Esophagus (tissue), 2 donors: Measurements from ENCODE around the gene MTHFSD. TPM values are rescaled to one million over a fixed set of nuclear protein-coding genes. Genes with fewer than 3 reads are reported as not detected.
A peak's percentile ranks its signal among the peaks of the same experiment; 100 is the strongest.

Experiments used
- H3K27ac ChIP-seq, 2 donors: one replicate each; pipeline ENCODE4 v1.5.1; 2013; ENCODE audit warnings: low read depth in 2 of 2, mild to moderate bottlenecking in 2 of 2, inconsistent platforms in 1 of 2, low read length in 1 of 2, moderate library complexity in 1 of 2
- H3K27me3 ChIP-seq, 2 donors: one replicate each; pipeline ENCODE4 v1.6.1; 2013; ENCODE audit warnings: low read length in 2 of 2, control low read depth in 1 of 2, mild to moderate bottlenecking in 1 of 2; ENCODE audit not compliant: insufficient read depth in 2 of 2, control insufficient read depth in 1 of 2
- H3K36me3 ChIP-seq, 2 donors: one replicate each; pipeline ENCODE4 v1.6.1; 2013; ENCODE audit warnings: low read length in 1 of 2; ENCODE audit not compliant: control insufficient read depth in 2 of 2, insufficient read depth in 2 of 2
- H3K4me1 ChIP-seq, 2 donors: one replicate each; pipeline ENCODE4 v1.6.1; 2013; ENCODE audit warnings: low read length in 1 of 2; ENCODE audit not compliant: control insufficient read depth in 2 of 2, insufficient read depth in 2 of 2
- H3K4me3 ChIP-seq, 2 donors: one replicate each; pipeline ENCODE4 v1.5.1; 2013; ENCODE audit warnings: low read length in 2 of 2, mild to moderate bottlenecking in 2 of 2, low read depth in 1 of 2, moderate library complexity in 1 of 2
- H3K9me3 ChIP-seq, 2 donors: one replicate each; pipeline ENCODE4 v1.6.1; 2013; ENCODE audit warnings: mild to moderate bottlenecking in 2 of 2, low read depth in 1 of 2, low read length in 1 of 2, moderate library complexity in 1 of 2; ENCODE audit not compliant: control insufficient read depth in 2 of 2, insufficient read depth in 1 of 2
- WGBS, 2 donors: extraction: QIAGEN DNeasy Blood & Tissue Kit; methylation state at CpG; one replicate each; pipeline ENCODE4 v1.1.7; 2013; 5-methylcytosine and 5-hydroxymethylcytosine counted together
- polyA plus RNA-seq, 2 donors: library from polyadenylated mRNA; stranded (reverse); fragments of 200-250 nt; gene quantifications; one replicate each; pipeline ENCODE4 v1.2.3, GENCODE V29; 2013
- donor health status: healthy with polysubstance abuse.
- donor health status: Bipolar disorder and iron deficiency.

MTHFSD gene
- polyA plus RNA-seq, 2 donors: 9.7 to 14.1 TPM

DNA sequence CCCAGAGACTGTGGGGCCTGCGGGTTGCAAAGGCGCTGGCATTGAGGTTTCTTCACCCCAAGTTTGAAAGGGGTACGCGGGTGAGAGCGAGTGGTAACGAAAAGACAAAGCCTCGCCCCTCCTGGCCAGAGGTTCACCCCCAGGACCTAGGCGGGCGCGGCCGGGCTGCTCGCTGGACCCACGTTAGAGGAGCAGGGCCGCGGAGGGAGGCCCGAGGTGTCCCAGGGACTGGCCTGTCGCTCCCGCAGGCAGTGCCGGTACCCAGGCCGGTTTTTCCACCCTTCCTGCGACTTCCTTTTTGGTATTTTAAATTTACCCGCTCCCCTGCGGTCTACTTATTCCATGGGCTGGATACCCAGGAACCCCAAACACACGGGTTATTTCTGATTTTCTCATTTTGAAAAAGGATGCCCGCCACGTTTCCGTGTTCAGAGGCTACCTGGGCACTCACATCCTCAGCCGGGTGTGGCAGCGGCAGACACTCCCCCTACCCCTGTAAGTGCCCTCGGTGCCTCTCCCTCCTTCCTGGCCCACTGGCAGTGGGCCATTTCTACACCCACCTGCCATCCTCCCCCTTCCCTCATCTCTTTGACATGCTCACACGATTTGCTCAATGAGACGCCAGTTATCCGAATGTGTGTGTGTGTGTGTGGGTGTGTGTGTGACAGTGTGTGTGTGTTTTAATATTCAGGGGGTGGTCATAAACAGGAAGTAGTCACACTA is 21.7 kb upstream of the MTHFSD start:
- Histone ChIP-seq H3K4me1 (peaks cover 0 to 5% of the 10 kb centered on the region in 2 donors), H3K27ac (no peak overlapping the region), H3K36me3 (no peaks in the 10 kb centered on the region), H3K9me3 (no peaks in the 10 kb centered on the region), H3K4me3 (peak overlapping the region in 1 of 2 donors; percentile 29), H3K27me3 (peaks cover 2 to 13% of the 10 kb centered on the region in 2 donors)
- 18 to 21% methylated on average over 26 to 33 of the region's 33 CpGs for WGBS, 2 donors

DNA sequence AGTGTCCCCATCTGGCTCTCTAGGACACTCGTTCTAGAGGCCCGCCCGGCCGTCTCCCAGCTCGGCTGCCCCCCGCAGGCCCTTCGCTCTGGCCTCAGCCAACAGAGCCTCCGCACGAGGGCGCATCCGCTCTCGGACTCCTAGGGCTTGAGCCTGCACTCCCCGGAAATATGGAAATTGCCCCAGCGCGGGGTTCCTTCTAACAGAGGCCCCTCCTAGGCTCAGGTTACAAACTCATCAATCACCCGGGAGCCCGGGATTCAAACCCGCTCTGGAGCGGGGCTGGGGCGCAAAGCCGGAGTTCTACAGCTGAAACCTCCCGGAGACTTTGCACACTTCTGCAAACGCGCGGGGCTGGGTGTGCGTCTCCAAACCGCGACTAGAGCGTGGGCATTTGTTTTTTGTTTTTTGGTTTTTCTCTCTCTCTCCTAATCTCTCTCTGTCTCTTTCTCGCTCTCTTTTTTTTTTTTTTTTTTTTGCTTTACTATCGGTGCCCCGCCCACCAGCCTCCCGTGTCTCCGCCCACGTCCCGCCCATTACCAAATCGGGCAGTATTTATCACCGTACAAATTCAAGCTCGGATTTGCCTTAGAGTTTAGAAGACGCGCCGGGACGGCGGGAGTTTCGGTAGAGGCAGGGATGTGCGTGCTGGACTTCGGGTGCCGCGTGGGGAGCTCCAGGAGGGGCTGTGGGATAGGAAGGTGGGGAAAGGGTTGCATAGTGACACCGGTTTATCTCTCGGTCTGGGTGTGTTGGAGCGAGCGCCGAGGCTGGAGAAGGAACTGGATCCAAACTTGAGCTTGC is 20.9 kb upstream of the MTHFSD start:
- H3K36me3 ChIP-seq: no peaks in the 10 kb centered on the region
- H3K4me1 ChIP-seq: peaks cover 0 to 5% of the 10 kb centered on the region in 2 donors
- peak overlapping the region in 1 of 2 donors; percentile 29 for H3K4me3 ChIP-seq
- no peaks in the 10 kb centered on the region for H3K9me3 ChIP-seq
- 1 to 2% methylated on average over 54 of the region's 54 CpGs for WGBS, 2 donors
- peaks cover 4 to 14% of the 10 kb centered on the region in 2 donors for H3K27me3 ChIP-seq
- H3K27ac ChIP-seq: no peak overlapping the region

DNA sequence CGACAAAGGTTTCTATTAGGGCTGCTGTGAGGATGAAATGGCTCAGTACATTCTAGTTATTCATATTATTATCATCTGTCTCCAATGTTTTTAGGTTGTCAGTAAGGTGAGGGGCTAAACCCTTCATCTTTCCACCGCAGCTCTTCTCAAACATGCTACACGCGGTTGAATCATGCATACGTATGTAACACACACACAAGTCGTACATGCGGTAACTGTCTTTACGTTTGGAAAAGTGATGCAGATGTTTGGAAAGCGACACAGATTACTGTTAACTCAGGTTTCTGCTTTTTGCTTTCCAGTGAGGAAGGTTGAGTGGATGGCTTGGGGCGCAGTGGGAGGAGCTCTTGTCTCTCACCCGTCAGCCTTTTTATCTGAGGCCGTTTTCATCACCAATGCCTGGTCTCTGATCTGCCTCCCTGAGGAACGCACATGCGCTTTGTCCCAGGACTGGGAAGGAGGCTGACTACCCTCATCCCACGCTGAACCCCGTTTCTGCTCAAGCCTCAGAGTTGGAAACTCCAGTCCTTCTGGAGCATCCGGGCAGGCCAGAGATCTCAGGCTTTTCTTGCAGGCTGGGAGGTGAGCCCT is 20.2 kb upstream of the MTHFSD start:
- Histone ChIP-seq H3K27ac (no peak overlapping the region), H3K9me3 (no peaks in the 10 kb centered on the region), H3K4me1 (peaks cover 0 to 5% of the 10 kb centered on the region in 2 donors), H3K4me3 (no peak overlapping the region), H3K36me3 (no peaks in the 10 kb centered on the region), H3K27me3 (peaks cover 3 to 14% of the 10 kb centered on the region in 2 donors)
- WGBS, 2 donors: 65 to 74% methylated on average over 17 of the region's 17 CpGs

DNA sequence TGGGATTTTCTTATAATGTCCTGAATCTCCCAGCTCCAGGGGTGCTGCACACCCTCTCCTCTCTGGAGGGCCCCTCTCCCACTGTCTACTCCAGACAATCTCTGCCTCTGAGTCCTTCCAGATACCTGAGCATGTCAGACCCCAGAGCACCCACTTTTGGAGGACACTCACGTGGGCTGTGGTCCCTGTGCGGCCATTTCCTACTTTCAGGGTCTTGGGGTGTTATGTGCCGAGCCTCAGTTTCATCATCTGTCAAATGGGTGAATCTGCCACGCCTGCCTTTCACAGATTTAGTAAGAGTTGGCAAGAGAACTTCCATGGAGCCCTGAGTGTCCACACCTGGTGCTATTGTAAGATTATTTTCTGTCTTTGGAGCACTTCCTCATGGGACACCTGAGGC is 19.6 kb upstream of the MTHFSD start:
- Histone ChIP-seq H3K4me1 (peaks cover 0 to 5% of the 10 kb centered on the region in 2 donors), H3K27ac (no peak overlapping the region), H3K27me3 (peaks cover 7 to 14% of the 10 kb centered on the region in 2 donors), H3K4me3 (no peak overlapping the region), H3K36me3 (no peaks in the 10 kb centered on the region), H3K9me3 (no peaks in the 10 kb centered on the region)
- 71 to 72% methylated on average over 4 of the region's 4 CpGs for WGBS, 2 donors

GRCh38 chr16:86573646-86574508 is 18.8 kb upstream of the MTHFSD start:
- Histone ChIP-seq H3K27me3 (peaks cover 10 to 15% of the 10 kb centered on the region in 2 donors), H3K27ac (no peak overlapping the region), H3K4me3 (no peak overlapping the region), H3K4me1 (peaks cover 0 to 5% of the 10 kb centered on the region in 2 donors), H3K9me3 (no peaks in the 10 kb centered on the region), H3K36me3 (no peaks in the 10 kb centered on the region)
- 60 to 75% methylated on average over 13 of the region's 13 CpGs for WGBS, 2 donors

- Histone ChIP-seq H3K9me3 (no peaks in the 10 kb centered on the region), H3K27ac (no peak overlapping the region), H3K4me3 (no peak overlapping the region), H3K27me3 (peaks cover 14 to 20% of the 10 kb centered on the region in 2 donors), H3K36me3 (no peaks in the 10 kb centered on the region), H3K4me1 (peaks cover 0 to 5% of the 10 kb centered on the region in 2 donors)
- WGBS, 2 donors: 61 to 70% methylated on average over 8 of the region's 8 CpGs
These were observed 18.2 kb upstream of the MTHFSD start for GRCh38 chr16:86573215-86573614.

DNA sequence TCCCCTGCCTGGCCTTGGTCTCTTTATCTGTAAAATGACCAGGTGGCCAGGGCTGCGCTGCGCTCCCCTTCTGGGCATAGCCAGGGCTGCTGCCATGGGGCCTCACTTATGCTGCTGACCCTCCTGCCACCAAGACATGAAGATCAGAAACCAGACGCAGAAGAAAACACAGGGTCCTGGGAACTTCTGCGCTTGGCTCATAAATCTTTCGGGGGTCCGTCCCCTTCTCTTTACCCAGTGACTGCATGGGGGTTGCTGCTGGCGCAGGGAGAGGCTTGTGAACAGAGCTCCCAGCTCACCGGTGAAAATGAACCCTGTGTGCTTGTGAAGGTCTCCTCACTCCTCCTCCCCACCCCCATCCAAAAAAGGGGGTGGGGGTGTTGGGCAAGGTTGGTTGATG is 17.6 kb upstream of the MTHFSD start:
- H3K4me3 ChIP-seq: no peak overlapping the region
- H3K4me1 ChIP-seq: peaks cover 0 to 5% of the 10 kb centered on the region in 2 donors
- peaks cover 14 to 21% of the 10 kb centered on the region in 2 donors for H3K27me3 ChIP-seq
- 79 to 88% methylated on average over 8 of the region's 8 CpGs for WGBS, 2 donors
- H3K27ac ChIP-seq: no peak overlapping the region
- H3K36me3 ChIP-seq: no peaks in the 10 kb centered on the region
- H3K9me3 ChIP-seq: no peaks in the 10 kb centered on the region

DNA sequence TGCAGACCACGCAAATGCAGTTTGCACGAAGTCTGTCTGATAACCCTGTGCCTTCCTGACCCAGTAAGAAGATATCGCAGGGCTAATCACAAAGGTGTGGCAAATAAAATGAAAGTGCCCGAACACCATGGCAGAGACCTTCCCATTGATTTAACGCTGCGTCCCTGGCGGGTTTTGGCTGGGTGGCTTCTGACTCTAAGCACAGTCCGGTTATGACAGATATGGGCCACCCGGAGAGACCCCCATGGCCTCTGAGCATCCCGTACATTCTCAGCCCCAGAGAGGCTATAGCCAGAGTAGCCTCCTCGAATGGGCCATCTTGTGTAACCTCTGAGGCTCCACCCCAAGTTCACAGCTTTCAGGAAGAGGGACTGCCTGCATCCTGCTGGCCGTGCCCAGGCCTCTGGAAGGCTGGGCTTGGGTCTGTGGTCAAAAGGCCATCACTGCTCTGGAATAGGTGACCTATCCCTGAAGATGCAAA is 17.0 kb upstream of the MTHFSD start:
- peaks cover 14 to 17% of the 10 kb centered on the region in 2 donors for H3K27me3 ChIP-seq
- peaks cover 1 to 5% of the 10 kb centered on the region in 2 donors for H3K4me1 ChIP-seq
- H3K9me3 ChIP-seq: no peaks in the 10 kb centered on the region
- H3K27ac ChIP-seq: no peak overlapping the region
- WGBS, 2 donors: 58 to 85% methylated on average over 12 of the region's 12 CpGs
- no peaks in the 10 kb centered on the region for H3K36me3 ChIP-seq
- H3K4me3 ChIP-seq: no peak overlapping the region

GRCh38 chr16:86571530-86571915 is 16.5 kb upstream of the MTHFSD start:
- no peaks in the 10 kb centered on the region for H3K9me3 ChIP-seq
- peaks cover 13 to 17% of the 10 kb centered on the region in 2 donors for H3K27me3 ChIP-seq
- H3K4me3 ChIP-seq: no peak overlapping the region
- no peak overlapping the region for H3K27ac ChIP-seq
- no peaks in the 10 kb centered on the region for H3K36me3 ChIP-seq
- WGBS, 2 donors: 73 to 75% methylated on average over 10 of the region's 10 CpGs
- H3K4me1 ChIP-seq: peaks cover 2 to 3% of the 10 kb centered on the region in 2 donors
